Measurements from ENCODE around the gene GRB2. TPM values are rescaled to one million over a fixed set of nuclear protein-coding genes. Genes with fewer than 3 reads are reported as not detected.
"Not testable (repeated sequence)": the region's sequence is repeated elsewhere in the genome, so short reads cannot be mapped to it uniquely, and the experiment has no call there.

GRB2 gene
- total RNA-seq, 1 donor from 2014 or later = 121 TPM

DNA sequence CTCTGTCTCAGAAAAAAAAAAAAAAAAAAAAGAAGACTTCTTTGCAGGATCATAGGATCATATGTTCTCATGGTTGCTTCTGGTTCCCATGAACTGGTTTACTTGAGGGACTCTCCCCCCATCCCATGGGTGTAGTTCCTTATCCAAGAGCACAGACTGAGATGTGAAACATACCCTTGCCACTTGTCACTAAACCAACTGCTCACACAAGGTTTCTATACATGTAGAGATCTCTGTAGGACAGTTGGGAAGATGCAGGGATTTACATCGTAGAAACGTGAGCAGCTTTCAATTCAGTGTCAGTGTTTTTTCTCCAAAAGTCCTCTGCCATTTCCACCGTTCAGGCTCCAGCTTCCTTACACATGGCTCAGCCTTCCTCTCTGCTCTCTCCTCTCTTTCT lies 39.8 kb upstream of the GRB2 start:
- Histone ChIP-seq H3K36me3 (ENCODE audit: control insufficient read depth, insufficient read depth, low read length) (no peaks in the 10 kb centered on the region), H3K27me3 (ENCODE audit: control insufficient read depth, insufficient read depth, low read length) (no peaks in the 10 kb centered on the region), H3K4me3 (ENCODE audit: low read depth, low read length) (no peak overlapping the region)
- TF ChIP-seq, protein P1, sequence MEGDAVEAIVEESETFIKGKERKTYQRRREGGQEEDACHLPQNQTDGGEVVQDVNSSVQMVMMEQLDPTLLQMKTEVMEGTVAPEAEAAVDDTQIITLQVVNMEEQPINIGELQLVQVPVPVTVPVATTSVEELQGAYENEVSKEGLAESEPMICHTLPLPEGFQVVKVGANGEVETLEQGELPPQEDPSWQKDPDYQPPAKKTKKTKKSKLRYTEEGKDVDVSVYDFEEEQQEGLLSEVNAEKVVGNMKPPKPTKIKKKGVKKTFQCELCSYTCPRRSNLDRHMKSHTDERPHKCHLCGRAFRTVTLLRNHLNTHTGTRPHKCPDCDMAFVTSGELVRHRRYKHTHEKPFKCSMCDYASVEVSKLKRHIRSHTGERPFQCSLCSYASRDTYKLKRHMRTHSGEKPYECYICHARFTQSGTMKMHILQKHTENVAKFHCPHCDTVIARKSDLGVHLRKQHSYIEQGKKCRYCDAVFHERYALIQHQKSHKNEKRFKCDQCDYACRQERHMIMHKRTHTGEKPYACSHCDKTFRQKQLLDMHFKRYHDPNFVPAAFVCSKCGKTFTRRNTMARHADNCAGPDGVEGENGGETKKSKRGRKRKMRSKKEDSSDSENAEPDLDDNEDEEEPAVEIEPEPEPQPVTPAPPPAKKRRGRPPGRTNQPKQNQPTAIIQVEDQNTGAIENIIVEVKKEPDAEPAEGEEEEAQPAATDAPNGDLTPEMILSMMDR (IDR thresholded peaks at IDR 0.05; ENCODE audit: insufficient read depth, low read length, poor library complexity, severe bottlenecking) = no peak
- DNase-seq (ENCODE audit: low read depth) = no peak

DNA sequence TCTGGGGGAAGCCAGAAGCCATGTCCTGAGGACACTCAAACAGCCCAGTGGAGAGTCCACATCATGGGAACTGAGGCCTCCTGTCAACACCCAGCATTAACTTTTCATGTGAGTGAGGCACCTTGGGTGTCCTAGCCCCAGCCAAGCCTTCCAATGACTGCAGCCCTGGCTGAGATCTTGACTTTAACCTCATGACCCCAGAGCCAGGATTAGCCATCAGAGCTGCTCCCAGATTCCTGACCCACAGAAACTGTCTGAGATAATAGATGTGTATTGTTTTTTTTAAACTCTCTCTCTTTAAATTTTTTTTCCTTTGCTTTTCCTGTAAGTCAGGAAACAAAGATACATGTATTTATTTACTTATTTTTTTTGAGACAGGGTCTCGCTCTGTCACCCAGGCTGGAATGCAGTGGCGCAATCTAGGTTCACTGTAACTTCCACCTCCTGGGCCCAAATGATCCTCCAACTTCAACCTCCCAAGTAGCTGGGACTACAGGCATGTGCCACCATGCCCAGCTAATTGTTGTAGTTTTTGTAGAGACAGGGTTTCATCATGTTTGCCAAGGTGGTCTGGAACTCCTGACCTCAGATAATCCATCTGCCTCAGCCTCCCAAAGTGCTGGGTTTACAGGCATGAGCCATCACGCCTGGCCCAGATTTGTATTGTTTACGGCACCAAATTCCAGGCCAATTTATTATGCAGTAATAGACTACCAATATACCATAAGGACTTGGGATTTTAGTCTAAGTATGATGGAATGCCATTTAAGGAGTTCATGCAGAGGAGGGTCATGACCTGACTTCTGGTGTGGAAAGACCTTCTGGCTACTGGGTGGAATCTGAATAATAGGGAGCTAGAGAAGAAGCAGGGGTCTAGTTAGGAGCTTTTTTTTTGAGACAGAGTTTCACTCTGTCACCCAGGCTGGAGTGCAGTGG lies 37.0 kb upstream of the GRB2 start:
- no peak overlapping the region for H3K4me3 ChIP-seq (ENCODE audit: low read depth, low read length)
- no peak for DNase-seq (ENCODE audit: low read depth)
- TF ChIP-seq, protein P1 (IDR thresholded peaks at IDR 0.05; ENCODE audit: insufficient read depth, low read length, poor library complexity, severe bottlenecking) = no peak
- H3K27me3 ChIP-seq (ENCODE audit: control insufficient read depth, insufficient read depth, low read length) = no peaks in the 10 kb centered on the region
- H3K36me3 ChIP-seq (ENCODE audit: control insufficient read depth, insufficient read depth, low read length) = no peaks in the 10 kb centered on the region

DNA sequence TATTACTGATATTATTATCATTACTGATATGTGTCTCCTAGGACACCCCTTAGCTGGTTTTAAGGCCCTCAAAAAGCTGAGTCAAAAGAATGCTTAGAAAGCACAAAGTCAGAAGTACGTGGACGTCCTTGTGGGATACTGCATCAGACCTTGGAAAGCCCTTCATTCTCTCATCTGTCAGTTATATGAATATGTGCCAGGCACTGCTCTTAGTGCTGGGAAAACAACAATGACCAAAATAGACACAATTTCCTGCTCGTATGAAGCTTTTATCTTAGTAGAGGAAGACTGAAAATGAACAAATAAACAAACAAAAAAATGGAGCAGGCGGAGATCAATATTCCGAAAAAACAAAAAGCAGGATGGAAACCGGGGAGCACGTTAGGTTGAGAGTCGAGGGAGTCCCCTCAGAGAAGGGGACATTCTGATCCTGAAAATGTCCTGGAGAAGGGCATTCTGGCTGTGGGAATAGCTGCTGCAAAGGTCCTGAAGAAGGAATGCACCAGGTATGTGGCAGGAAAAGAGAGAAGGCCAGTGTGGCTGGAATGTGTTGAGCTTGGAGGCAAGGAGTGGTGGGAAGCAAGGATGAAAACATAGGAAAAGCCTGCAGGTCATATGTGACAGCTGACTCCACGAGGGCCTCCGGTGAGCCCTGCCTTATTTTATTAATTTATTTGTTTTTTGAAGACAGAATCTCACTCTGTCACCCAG lies 35.4 kb upstream of the GRB2 start:
- no peak overlapping the region for H3K4me3 ChIP-seq (ENCODE audit: low read depth, low read length)
- no peak for DNase-seq (ENCODE audit: low read depth)
- no peaks in the 10 kb centered on the region for H3K36me3 ChIP-seq (ENCODE audit: control insufficient read depth, insufficient read depth, low read length)
- H3K27me3 ChIP-seq (ENCODE audit: control insufficient read depth, insufficient read depth, low read length) = no peaks in the 10 kb centered on the region
- TF ChIP-seq, protein P1 (IDR thresholded peaks at IDR 0.05; ENCODE audit: insufficient read depth, low read length, poor library complexity, severe bottlenecking) = no peak

DNA sequence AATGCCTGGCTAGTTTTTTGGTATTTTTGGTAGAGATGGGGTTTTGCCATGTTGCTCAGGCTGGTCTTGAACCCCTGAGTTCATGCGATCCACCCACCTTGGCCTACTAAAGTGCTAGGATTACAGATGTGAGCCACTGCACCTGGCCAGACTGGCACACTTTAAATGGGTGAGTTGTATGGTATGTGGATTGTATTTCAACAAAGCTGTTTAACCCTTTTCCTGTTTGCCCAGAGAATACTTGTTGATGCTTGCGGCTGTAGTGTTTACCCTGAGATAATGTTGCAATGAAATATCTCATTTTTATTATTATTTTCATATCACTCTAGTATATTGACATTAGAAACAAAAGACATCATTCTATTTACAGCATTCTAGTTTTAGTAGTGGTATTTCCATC lies 33.8 kb upstream of the GRB2 start:
- no peak overlapping the region for H3K4me3 ChIP-seq (ENCODE audit: low read depth, low read length)
- no peaks in the 10 kb centered on the region for H3K27me3 ChIP-seq (ENCODE audit: control insufficient read depth, insufficient read depth, low read length)
- DNase-seq (ENCODE audit: low read depth) = no peak
- TF ChIP-seq, protein P1 (IDR thresholded peaks at IDR 0.05; ENCODE audit: insufficient read depth, low read length, poor library complexity, severe bottlenecking) = no peak
- H3K36me3 ChIP-seq (ENCODE audit: control insufficient read depth, insufficient read depth, low read length) = no peaks in the 10 kb centered on the region

DNA sequence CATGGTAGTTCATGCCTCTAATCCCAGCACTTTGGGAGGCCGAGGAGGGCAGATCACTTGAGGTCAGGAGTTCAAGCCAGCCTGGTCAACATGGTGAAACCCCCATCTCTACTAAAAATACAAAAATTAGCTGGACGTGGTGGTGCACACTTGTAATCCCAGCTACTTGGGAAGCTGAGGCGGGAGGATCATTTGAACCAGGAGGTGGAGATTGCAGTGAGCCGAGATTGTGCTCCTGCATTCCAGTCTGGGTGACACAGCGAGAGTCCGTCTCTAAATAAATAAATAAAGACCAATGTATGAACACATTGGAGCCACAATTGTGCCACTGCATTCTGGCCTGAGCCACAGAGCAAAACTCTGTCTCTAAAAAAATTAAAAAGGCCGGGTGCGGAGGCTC lies 31.9 kb upstream of the GRB2 start:
- H3K27me3 ChIP-seq (ENCODE audit: control insufficient read depth, insufficient read depth, low read length); H3K4me3 ChIP-seq (ENCODE audit: low read depth, low read length); DNase-seq (ENCODE audit: low read depth); H3K36me3 ChIP-seq (ENCODE audit: control insufficient read depth, insufficient read depth, low read length): not testable (repeated sequence)

DNA sequence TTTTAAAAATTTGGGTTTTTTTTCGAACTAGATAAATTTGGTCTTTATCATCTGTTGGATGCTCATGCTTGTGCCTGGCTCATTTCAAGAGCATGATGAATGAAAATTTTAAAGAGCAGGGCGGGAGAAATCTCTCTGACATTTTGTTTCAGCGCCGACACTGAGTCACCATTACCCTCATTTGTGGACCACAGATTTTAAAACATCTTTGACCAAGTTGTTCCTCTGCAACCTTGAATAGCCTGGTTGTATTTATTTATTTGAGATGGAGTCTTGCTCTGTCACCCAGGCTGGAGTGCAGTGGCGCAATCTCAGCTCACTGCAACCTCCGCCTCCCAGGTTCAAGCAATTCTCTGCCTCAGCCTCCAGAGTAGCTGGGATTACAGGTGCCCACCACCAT lies 29.0 kb upstream of the GRB2 start:
- H3K36me3 ChIP-seq (ENCODE audit: control insufficient read depth, insufficient read depth, low read length); DNase-seq (ENCODE audit: low read depth): not testable (repeated sequence)

More for the DNA sequence above, 29.0 kb upstream of the GRB2 start:
- H3K27me3 ChIP-seq (ENCODE audit: control insufficient read depth, insufficient read depth, low read length); H3K4me3 ChIP-seq (ENCODE audit: low read depth, low read length): not testable (repeated sequence)

All from kidney epithelial cell (primary cell).